ENCODE measurements around the gene ACTR1B.

DNA sequence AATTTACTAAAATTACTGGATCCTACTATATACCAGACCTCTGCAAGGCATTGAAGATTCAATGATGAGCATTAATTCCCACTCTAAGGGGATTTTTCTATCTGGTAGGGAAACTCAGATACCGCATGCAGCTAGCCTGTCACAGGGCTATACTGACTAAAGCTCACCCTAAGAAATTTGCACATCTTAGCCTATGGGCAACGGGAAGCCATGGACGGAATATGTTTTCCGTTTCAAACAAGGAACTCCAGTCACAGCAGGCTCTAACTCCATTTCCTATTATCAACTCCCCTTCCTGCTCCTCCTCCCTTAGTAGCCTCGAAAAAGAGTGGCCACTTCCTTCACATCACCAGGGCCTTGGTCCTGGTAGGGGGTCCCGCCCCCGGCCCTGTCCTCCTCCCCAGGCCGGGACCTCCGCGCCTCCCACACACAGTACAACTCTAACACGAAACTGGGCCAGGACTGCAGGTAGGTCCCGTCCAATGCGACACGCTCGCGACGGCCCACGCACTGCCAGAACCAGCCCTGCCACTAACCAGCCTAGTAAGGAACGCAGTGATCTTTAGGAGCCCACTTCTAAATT, 18.6 kb downstream of the ACTR1B start:
- TF ChIP-seq, protein P1, sequence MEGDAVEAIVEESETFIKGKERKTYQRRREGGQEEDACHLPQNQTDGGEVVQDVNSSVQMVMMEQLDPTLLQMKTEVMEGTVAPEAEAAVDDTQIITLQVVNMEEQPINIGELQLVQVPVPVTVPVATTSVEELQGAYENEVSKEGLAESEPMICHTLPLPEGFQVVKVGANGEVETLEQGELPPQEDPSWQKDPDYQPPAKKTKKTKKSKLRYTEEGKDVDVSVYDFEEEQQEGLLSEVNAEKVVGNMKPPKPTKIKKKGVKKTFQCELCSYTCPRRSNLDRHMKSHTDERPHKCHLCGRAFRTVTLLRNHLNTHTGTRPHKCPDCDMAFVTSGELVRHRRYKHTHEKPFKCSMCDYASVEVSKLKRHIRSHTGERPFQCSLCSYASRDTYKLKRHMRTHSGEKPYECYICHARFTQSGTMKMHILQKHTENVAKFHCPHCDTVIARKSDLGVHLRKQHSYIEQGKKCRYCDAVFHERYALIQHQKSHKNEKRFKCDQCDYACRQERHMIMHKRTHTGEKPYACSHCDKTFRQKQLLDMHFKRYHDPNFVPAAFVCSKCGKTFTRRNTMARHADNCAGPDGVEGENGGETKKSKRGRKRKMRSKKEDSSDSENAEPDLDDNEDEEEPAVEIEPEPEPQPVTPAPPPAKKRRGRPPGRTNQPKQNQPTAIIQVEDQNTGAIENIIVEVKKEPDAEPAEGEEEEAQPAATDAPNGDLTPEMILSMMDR (IDR thresholded peaks at IDR 0.05) = no peak
- TF ChIP-seq POLR2AphosphoS5 (IDR thresholded peaks at IDR 0.05) = no peak

All from gastroesophageal sphincter (tissue), 3 donors.